ENCODE results near the gene HASPIN. TPM values are rescaled to one million over a fixed set of nuclear protein-coding genes. Genes with fewer than 3 reads are reported as not detected.

Gene HASPIN
- total and polyA plus RNA-seq, 9 of the 15 experiments (the other 6 are each of a cell fraction or from before 2014, with no cell fraction given) = 0.81 to 13.5 (median 9.9) TPM

DNA sequence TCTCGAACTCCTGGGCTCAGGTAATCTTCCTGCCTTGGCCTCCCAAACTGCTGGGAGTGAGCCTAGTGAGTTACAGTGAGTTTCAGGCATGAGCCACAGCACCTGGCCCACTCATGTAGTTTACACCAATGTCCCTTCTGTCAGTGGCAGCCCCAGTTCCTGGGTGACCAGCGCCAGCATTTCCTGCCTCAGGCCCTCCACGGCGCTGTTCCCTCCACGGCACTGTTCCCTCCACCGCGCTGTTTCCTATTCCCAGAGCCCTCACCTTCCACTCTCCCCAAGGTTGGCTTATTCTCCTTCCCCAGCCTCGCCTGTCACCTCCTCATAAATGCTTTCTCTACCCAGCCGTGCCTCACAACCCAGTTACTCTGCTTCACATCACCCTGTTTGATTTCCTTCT is 44.6 kb downstream of the HASPIN start:
- no peak for FAIRE-seq
- no peak overlapping the region for H3K4me3 ChIP-seq
- H2AFZ ChIP-seq (ENCODE audit: low read depth, low read length) = no peak overlapping the region
- DNase-seq (ENCODE audit: extremely low read depth in 1 of 4, low spot score in 3 of 4) = no peak
- H3K4me2 ChIP-seq (ENCODE audit: insufficient read depth, low read length) = no peak overlapping the region
- no peak for ATAC-seq
- in situ Hi-C loops (cut with MboI) = no loop called here
- H3K79me2 ChIP-seq (ENCODE audit: control insufficient read depth, insufficient read depth, low read length) = no peaks in the 10 kb centered on the region
- no peaks in the 10 kb centered on the region for H3K9me3 ChIP-seq (replicated peaks; ENCODE audit: control insufficient read depth, insufficient read depth, low read depth, low read length)
- no TSS peak for BruUV-seq (replicated peaks)
- peaks cover 7% of the 10 kb centered on the region in 2 experiments; a peak in 3 of 5 replicates for H3K4me1 ChIP-seq (replicated peaks in 1 of 2; ENCODE audit: control insufficient read depth in 2 of 2, insufficient read depth in 2 of 2, low read length in 2 of 2)
- ChIA-PET CTCF (ENCODE audit: low intra/inter-chr PET ratio) (no interaction called here), POLR2A (no interaction called here)
- TF ChIP-seq ZNF707 (CRISPR knock-in tag; conservative IDR thresholded peaks at IDR 0.05) (no peak), ZNF766 (CRISPR knock-in tag; conservative IDR thresholded peaks at IDR 0.05) (no peak), ZNF75A (CRISPR knock-in tag; IDR thresholded peaks at IDR 0.05) (no peak), MTA1 (IDR thresholded peaks at IDR 0.05; ENCODE audit: borderline replicate concordance) (no peak), SRSF7 (optimal IDR thresholded peaks at IDR 0.05; ENCODE audit: low read depth, low read length) (no peak), SMARCE1 (IDR thresholded peaks at IDR 0.05) (no peak)
- H3K9me1 ChIP-seq (ENCODE audit: control insufficient read depth, insufficient read depth, low read length) = no peaks in the 10 kb centered on the region
- H3K9ac ChIP-seq (ENCODE audit: insufficient read depth in 1 of 2, low read depth in 2 of 2, low read length in 2 of 2) = no peak overlapping the region; a peak in 1 of 4 replicates
- H3K36me3 ChIP-seq (ENCODE audit: control insufficient read depth, insufficient read depth, low read length) = no peaks in the 10 kb centered on the region
- no peaks in the 10 kb centered on the region for H3K27me3 ChIP-seq (ENCODE audit: control insufficient read depth in 2 of 2, insufficient read depth in 2 of 2, low read length in 2 of 2)
- intact Hi-C loops (cut with micrococcal nuclease) = no loop called here
- 53% methylated on average over 9 of the region's 9 CpGs for WGBS (ENCODE audit: insufficient coverage, low coverage, missing lambda C conversion rate)
- no peak overlapping the region for H3K27ac ChIP-seq (ENCODE audit: extremely low read depth, low read depth, low read length)
- H4K20me1 ChIP-seq (replicated peaks; ENCODE audit: control insufficient read depth, insufficient read depth, low read length) = no peaks in the 10 kb centered on the region

- CTCF ChIA-PET (ENCODE audit: low intra/inter-chr PET ratio) = no interaction called here
- ATAC-seq (no peak), DNase-seq (ENCODE audit: extremely low read depth in 1 of 4, low spot score in 3 of 4) (no peak), FAIRE-seq (no peak)
- Histone ChIP-seq H4K20me1 (replicated peaks; ENCODE audit: control insufficient read depth, insufficient read depth, low read length) (no peaks in the 10 kb centered on the region), H3K27ac (ENCODE audit: extremely low read depth, low read depth, low read length) (no peak overlapping the region), H3K9ac (ENCODE audit: insufficient read depth in 1 of 2, low read depth in 2 of 2, low read length in 2 of 2) (no peak overlapping the region), H3K4me3 (no peak overlapping the region), H3K9me3 (replicated peaks; ENCODE audit: control insufficient read depth, insufficient read depth, low read depth, low read length) (no peaks in the 10 kb centered on the region), H3K79me2 (ENCODE audit: control insufficient read depth, insufficient read depth, low read length) (no peaks in the 10 kb centered on the region), H3K9me1 (ENCODE audit: control insufficient read depth, insufficient read depth, low read length) (no peaks in the 10 kb centered on the region), H3K27me3 (ENCODE audit: control insufficient read depth in 2 of 2, insufficient read depth in 2 of 2, low read length in 2 of 2) (no peaks in the 10 kb centered on the region), H3K4me2 (ENCODE audit: insufficient read depth, low read length) (no peak overlapping the region), H3K36me3 (ENCODE audit: control insufficient read depth, insufficient read depth, low read length) (no peaks in the 10 kb centered on the region), H3K4me1 (replicated peaks in 1 of 2; ENCODE audit: control insufficient read depth in 2 of 2, insufficient read depth in 2 of 2, low read length in 2 of 2) (peaks cover 7% of the 10 kb centered on the region in 2 experiments; a peak in 3 of 5 replicates), H2AFZ (ENCODE audit: low read depth, low read length) (no peak overlapping the region)
- no TSS peak for BruUV-seq (replicated peaks)
- POLR2A ChIA-PET = no interaction called here
- no peak for TF ChIP-seq HNRNPUL1 (IDR thresholded peaks at IDR 0.05; ENCODE audit: low read length)
- no peak for TF ChIP-seq ZNF280A (IDR thresholded peaks at IDR 0.05; ENCODE audit: low read depth, partially characterized antibody)
- TF ChIP-seq FOXA1 (IDR thresholded peaks at IDR 0.05; ENCODE audit: borderline replicate concordance) = no peak
- in situ Hi-C loops (cut with MboI) (no loop called here), intact Hi-C loops (cut with micrococcal nuclease) (no loop called here)
- 31% methylated on average over 4 of the region's 8 CpGs for WGBS (ENCODE audit: insufficient coverage, low coverage, missing lambda C conversion rate)
These were observed 45.1 kb downstream of the HASPIN start for GRCh38 chr17:3768769-3769168.
